ENCODE results near the gene IMP4. TPM values are rescaled to one million over a fixed set of nuclear protein-coding genes. Genes with fewer than 3 reads are reported as not detected.

IMP4 gene
- total and polyA plus RNA-seq, 2 of the 8 experiments (the other 6 are each of a cell fraction or from before 2014, with no cell fraction given), result 96.8 to 194 TPM

Small RNAs within 50 kb of the gene (small RNA-seq; reads per million reads assigned to genes)
- not detected for gene AC132479.1 (ENCODE audit: insufficient read depth)

Other genes with a start within 250 kb of the IMP4 start
- gene POTEF, start 213.7 kb upstream of the IMP4 start, total RNA-seq (2021; fragmentation: NEBNext Ultra II Directional; extraction: Animal tissue kit (Norgen Biotek cat#: 25700)), result 0.15 and 0.24 TPM in 2 replicates
- 0.36 and 0.60 TPM in 2 replicates for gene POTEF, start 213.7 kb upstream of the IMP4 start, polyA plus RNA-seq (2011; rRNA removed)
- 4.3 and 6.7 TPM in 2 replicates for gene CCDC74B, start 197.8 kb upstream of the IMP4 start, total RNA-seq (2021; fragmentation: NEBNext Ultra II Directional; extraction: Animal tissue kit (Norgen Biotek cat#: 25700))
- 6.4 and 8.1 TPM in 2 replicates for gene CCDC74B, start 197.8 kb upstream of the IMP4 start, polyA plus RNA-seq (2011; rRNA removed)
- 96.3 and 102 TPM in 2 replicates for gene SMPD4, start 161.3 kb upstream of the IMP4 start, total RNA-seq (2021; fragmentation: NEBNext Ultra II Directional; extraction: Animal tissue kit (Norgen Biotek cat#: 25700))
- gene SMPD4, start 161.3 kb upstream of the IMP4 start, polyA plus RNA-seq (2011; rRNA removed), result 106 and 155 TPM in 2 replicates
- 151 and 167 TPM in 2 replicates for gene MZT2B, start 160.6 kb upstream of the IMP4 start, total RNA-seq (2021; fragmentation: NEBNext Ultra II Directional; extraction: Animal tissue kit (Norgen Biotek cat#: 25700))
- gene MZT2B, start 160.6 kb upstream of the IMP4 start, polyA plus RNA-seq (2011; rRNA removed), result 90.3 and 138 TPM in 2 replicates
- gene TUBA3E, start 144.5 kb upstream of the IMP4 start, total RNA-seq (2021; fragmentation: NEBNext Ultra II Directional; extraction: Animal tissue kit (Norgen Biotek cat#: 25700)), result not detected in 2 replicates
- not detected in 2 replicates for gene TUBA3E, start 144.5 kb upstream of the IMP4 start, polyA plus RNA-seq (2011; rRNA removed)
- gene PTPN18, start 13.2 kb downstream of the IMP4 start, total RNA-seq (2021; fragmentation: NEBNext Ultra II Directional; extraction: Animal tissue kit (Norgen Biotek cat#: 25700)), result 13.1 and 14.7 TPM in 2 replicates
- gene PTPN18, start 13.2 kb downstream of the IMP4 start, polyA plus RNA-seq (2011; rRNA removed), result 13.2 and 15.6 TPM in 2 replicates
- gene POTEI, start 166.4 kb downstream of the IMP4 start, total RNA-seq (2021; fragmentation: NEBNext Ultra II Directional; extraction: Animal tissue kit (Norgen Biotek cat#: 25700)), result 0.19 and 0.20 TPM in 2 replicates
- 0.19 and 0.20 TPM in 2 replicates for gene POTEI, start 166.4 kb downstream of the IMP4 start, polyA plus RNA-seq (2011; rRNA removed)
- gene CFC1B, start 178.3 kb downstream of the IMP4 start, total RNA-seq (2021; fragmentation: NEBNext Ultra II Directional; extraction: Animal tissue kit (Norgen Biotek cat#: 25700)), result not detected in 2 replicates
- 0.11 TPM in 1 of 2 replicates, not detected in the other for gene CFC1B, start 178.3 kb downstream of the IMP4 start, polyA plus RNA-seq (2011; rRNA removed)

Data from H1 (cell line).